GM12872 (cell line): ENCODE results near the gene LRRC10B.
A peak's percentile ranks its signal among the peaks of the same experiment; 100 is the strongest.

Experiments
- TF ChIP-seq, protein P1 (sequence below): IDR thresholded peaks from 3 replicates; pipeline ENCODE4 v1.5.1; 2011; ENCODE audit warnings: low read depth, mild to moderate bottlenecking, low read length, moderate library complexity; ENCODE audit not compliant: insufficient read depth

Gene LRRC10B

DNA sequence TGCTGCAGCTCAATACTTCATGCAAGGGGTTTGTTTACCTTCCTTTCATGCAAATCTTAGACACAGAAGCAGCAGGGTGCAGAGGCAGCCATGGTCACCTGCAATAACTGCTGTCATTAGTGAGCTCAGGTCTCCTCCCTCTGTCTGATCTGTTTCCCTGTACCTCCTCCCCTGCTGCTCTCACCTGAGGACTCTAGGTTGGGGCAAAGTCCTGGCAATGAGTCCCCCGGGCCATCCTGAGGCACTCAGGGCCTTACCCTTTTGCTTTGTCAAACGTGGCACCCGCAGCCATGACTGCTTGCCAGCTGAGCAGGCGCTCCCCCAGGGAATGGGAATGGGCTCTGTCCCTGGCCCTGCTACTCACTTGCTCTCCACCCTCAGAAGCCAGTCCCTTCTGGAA lies 3.9 kb downstream of the LRRC10B start:
- TF ChIP-seq, protein P1, sequence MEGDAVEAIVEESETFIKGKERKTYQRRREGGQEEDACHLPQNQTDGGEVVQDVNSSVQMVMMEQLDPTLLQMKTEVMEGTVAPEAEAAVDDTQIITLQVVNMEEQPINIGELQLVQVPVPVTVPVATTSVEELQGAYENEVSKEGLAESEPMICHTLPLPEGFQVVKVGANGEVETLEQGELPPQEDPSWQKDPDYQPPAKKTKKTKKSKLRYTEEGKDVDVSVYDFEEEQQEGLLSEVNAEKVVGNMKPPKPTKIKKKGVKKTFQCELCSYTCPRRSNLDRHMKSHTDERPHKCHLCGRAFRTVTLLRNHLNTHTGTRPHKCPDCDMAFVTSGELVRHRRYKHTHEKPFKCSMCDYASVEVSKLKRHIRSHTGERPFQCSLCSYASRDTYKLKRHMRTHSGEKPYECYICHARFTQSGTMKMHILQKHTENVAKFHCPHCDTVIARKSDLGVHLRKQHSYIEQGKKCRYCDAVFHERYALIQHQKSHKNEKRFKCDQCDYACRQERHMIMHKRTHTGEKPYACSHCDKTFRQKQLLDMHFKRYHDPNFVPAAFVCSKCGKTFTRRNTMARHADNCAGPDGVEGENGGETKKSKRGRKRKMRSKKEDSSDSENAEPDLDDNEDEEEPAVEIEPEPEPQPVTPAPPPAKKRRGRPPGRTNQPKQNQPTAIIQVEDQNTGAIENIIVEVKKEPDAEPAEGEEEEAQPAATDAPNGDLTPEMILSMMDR, result no peak

DNA sequence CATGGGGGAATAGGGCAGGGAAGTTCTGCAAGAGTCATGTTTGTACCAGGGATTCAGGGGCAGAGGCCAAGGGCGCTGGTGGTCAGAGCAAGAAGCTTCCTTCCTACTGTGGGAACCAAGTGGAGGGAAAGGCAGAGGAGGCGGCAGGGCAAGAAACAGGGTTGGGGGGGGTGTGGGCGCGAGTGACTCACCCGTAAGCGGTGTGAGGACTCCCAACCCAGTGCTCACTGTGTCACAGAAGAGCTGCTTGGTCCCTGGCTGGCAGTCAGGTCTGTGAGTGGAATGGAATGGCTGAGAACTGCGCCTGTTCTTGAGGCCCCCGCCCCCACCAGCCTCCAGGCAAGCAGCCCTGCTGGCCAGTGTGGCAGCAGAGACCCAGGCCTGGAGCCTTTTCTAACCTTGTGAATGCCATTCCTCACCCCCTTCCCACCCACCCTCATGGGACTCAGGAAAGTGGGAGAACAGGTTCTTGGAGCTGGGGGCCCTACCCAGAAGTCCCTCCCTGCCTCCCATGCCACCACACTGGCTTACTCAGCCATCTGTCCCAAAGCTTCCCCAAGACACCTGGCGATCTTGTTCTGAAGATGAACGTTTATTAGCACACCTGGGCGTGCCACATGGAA lies 4.7 kb downstream of the LRRC10B start:
- TF ChIP-seq, protein P1, result no peak

DNA sequence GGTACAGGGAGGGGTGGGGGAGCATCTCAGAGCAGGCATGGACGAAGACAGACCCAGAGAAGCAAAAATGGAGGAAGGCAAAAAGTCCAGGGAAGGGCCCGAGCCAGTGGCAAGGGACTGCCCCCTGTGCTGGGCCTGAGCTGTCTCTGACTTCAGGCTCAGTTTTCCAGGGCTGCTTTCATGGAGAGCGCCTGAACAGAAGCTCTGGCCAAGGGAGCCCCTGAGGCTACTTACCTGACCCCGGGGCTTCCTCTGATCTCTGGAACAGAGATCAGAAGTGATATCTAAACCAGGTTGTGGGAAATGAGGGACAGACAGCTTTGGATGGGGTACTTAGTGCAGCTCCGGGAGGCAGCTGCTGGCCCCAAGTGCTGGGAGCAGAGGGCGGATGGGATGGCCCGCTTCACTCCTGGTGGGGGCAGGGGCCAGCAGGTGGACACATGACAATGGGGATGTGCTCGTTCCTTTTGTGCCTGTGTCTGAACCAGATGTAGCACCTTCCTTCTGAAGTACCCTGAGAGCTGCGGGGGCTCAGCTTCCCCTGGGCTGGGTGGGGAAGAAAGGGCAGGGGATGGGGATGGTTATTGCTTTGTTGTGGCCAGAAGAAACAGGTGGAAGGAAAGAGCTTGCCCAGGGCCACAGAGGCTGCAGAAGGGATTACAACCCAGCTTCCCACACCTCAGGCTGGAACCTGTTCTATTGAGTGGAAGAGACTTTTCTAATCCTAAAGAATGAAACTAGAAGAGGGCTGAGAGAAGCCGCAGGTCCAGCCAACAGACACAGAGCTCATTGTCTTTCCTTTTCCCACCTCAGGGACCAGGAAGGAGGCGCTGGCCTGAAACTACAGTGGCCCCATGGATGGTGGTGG lies 5.7 kb downstream of the LRRC10B start:
- TF ChIP-seq, protein P1, result no peak

DNA sequence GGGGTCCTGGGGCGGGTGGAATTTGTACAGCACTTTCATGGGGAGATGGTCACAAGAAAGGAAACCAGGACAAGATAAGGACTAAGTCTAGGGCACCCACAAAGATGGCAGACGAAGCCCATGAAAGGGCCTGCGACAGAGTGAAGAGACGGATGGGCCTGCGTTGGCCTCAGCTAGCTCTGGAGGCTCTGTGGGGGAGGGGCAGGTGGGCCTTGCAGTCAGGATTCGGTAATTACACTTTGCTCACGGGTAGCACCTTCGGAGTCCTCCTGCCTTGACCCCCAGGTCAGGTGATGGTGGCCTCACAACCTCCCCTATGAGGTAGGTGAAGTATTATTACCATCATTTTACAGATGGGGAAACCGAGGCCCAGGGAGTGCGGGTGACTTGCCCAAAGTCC lies 7.1 kb downstream of the LRRC10B start:
- TF ChIP-seq, protein P1, result no peak

DNA sequence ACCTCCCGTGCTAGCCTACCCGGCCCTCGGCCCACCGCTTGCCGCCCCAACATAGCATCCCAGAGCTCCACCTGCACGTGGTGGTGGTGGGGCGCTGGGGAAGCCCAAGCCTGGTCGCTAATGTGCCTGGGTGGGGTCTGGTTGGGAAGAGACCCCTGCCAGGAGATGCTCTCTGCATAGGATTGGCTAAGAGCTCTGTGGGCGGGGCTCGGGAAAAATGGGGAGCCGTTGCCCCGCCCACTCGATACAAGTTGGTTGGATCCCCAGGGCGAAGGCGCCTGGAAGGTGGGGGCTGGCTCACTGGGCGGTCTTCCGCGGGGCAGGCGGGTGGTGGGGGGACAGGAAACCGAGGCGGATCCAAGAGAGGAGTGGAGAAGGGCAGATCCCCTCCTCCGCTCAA lies 7.6 kb downstream of the LRRC10B start:
- TF ChIP-seq, protein P1, result no peak

DNA sequence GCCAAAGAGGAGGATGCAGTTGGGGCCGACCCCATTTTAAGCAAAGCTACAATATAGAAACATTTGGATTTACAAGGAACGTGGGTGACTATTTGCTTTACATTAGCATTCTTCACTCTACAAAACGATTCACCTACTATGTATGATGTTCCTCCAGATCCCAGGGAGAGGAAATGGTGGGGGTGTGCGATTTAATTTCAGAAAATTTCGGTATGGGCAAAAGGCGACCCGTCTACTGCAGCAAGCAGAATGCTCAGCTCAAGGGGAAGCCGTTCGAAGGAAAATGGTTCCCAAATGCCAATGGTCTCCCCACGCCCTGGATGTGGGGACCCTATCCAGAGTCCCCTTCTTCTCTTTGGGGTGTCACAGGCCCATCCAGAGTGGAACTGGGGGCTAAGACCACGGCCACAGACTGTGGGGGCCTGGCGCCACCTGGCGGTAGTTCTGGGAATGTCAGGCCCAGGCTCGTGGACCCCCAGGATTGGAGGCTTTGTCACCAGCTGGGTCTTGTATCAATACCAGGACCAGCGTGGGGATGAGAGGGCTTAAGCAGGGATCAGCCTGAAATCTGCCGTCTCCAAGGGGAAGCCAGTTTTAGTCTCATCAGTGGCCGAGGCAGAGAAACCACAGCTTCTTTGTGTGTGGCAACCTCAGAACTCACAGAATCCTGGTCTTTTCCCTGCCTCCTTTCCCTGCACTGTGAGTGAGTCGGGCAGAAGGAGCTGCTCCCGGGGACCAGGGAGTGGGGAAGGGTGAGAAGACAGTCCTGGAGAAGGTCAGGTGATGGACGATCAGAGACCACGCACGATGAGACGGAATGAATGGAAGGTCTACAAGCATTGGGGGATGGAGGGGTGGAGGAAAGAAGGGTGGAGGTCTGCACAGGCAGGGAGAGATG lies 8.4 kb downstream of the LRRC10B start:
- TF ChIP-seq, protein P1, result peak; percentile 98
